HG03342 (cell line): Measurements from ENCODE around the gene CTSV.
"Not testable (repeated sequence)": the region's sequence is repeated elsewhere in the genome, so short reads cannot be mapped to it uniquely, and the experiment has no call there.

ENCODE experiments used
- ATAC-seq: cut with Tn5 transposase; IDR thresholded peaks from one replicate; pipeline ENCODE4 v1.9.1; 2021; ENCODE audit warnings: mild to moderate bottlenecking, moderate library complexity; ENCODE audit not compliant: unreplicated experiment

CTSV gene

DNA sequence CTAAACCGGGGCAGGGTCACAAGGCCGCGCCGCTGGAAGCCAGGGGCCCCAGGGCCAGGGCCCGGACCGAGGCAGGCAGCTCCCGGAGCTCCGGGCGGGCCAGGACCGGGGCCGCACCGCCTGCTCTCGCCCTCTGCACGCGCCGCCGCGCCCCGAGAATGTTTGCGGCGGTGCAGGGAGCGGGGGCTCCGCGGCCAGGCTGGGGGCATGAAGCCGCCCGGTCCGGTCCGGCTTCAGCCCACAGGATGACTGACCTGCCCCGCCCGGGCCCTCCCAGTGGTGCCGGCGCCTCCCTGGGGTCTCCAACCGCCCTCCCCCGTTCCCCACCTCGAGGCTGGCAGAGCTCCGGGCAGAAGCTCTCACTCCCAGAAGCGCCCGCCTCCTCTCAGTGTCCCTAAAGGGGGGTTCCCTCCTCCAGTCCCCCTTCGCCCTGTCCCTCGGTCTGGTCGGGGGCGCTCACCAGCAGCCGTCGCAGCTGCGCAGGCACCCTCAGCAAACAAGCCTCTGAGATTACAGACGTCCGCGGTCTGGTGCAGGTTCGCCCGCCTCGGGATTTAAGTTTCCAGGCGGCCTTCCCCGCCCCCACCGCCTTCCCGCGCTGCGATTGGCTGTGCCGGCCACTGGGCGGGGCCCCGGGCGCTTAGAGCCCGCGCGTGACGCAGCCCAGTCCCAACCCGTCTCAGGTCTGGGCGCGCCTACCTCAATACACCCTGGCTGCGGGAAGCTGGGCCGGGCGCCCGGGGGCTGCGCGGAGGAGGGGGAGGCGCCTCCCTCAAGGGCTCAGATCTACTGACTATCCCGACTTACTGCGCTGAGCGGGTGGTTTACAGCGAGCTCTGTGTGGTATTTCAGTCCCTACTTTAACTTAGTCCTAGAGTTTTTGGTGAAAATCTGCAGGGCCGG, at the start of gene CTSV:
Gene CTSV, minus strand, starts transcription at position 532 of the 903 bp plus-strand sequence. CDS start 1,099 bp downstream, outside the sequence.
- ATAC-seq, result peak; percentile 94

DNA sequence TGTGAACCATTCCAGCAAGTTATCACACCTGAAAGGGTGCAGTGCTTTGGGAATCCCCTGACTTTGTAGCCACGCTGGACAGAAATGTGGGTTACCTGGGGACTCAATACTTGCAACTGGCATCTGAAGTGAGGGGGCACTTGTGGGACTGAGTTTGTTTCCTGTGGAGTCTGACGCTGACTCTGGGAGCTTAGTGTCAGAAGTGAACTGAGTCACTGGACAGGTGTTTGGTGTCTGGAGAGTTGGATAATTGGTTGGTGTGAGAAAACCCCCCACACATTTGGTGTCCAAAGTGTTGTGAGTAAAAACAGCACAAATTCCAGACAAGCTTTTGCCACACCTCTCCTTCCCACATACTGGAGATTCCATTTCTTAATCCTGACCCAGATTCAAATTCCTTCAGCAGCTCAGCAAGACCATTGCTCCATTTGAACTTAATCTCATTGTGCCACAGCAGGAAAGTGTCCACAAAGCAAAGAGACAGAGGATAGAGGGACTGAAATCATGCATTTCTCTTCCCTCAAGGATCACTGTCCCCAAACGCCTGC, 48.8 kb upstream of the CTSV start:
- ATAC-seq, result not testable (repeated sequence)

DNA sequence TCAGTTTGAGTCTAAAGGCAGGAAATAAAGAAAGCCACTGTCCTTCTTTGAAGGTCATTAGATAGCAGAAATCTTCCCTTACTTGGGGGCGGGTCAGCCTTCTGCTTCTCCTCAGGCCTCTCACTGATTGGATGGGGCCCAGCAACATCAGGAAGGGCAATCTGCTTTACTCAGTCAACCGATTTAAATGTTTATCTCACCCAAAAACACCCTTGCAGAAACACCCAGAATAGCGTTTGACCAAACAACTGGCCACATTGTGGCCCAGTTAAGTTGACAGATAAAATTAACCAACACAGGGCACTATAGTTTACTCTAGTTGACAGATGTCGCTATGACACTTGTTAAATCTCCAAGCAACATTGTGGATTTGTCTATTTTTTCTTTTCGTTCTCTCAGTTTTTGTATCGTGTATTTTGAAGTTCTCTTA, 45.6 kb upstream of the CTSV start:
- not testable (repeated sequence) for ATAC-seq

DNA sequence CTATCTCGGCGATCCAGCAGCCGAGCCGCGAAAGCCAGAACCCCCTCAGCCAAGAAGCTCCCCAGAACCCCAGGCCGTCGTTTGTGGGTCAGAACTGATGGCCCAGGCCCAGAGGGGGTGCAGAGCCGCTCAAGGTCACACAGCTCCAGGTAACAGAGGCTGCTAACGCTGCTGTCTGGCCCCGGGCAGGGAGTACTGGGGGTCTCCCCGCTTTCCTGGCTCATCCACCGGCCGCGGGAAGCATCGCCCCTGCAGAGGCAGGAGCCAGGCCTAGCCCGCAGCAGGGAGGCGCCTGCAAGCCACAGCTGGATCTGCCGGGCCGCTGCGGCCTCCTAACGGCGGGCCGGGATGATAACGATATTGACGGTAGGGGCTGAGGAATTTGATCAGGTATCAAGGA, 39.4 kb upstream of the CTSV start:
- ATAC-seq, result no peak

DNA sequence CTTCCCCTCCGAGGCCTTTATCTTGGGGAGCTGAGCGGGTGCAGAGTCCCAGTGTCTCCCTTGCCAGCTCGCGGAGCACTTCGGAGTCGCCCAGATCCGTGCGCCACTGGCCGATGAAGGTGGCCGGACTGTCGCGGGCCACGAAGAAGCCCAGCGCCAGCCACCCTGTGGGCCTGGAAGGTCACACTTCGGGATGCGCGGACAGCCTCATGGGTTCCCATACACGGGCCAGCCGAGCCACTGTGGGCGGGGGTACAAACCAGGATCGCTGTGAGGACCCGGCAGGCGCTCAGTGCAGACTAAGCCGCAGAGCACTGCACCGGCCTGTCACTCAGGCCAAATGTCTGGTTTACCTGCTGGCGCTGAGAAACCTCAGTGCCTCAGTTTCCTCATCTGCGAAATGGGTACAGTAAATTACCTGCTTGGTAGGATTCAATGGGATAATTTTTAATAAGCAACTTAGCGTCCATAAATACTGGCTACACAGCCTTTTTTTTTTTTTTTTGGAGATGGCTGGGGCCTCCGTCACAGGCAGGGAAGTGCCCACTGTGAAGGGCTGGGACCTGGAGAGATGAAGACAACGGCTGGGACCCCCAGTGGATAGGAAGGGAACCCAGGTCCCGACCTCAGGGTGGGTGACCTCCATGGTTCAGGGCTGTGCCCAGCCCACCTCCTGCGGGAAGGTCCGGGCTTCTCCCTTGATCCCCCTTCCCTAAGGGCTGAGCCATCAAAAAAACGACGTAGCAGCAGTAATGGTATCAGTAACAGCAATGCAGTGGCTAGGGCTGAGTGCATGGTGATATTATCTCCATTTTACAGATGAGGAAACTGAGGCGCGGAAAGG, 38.7 kb upstream of the CTSV start:
- ATAC-seq, result no peak

DNA sequence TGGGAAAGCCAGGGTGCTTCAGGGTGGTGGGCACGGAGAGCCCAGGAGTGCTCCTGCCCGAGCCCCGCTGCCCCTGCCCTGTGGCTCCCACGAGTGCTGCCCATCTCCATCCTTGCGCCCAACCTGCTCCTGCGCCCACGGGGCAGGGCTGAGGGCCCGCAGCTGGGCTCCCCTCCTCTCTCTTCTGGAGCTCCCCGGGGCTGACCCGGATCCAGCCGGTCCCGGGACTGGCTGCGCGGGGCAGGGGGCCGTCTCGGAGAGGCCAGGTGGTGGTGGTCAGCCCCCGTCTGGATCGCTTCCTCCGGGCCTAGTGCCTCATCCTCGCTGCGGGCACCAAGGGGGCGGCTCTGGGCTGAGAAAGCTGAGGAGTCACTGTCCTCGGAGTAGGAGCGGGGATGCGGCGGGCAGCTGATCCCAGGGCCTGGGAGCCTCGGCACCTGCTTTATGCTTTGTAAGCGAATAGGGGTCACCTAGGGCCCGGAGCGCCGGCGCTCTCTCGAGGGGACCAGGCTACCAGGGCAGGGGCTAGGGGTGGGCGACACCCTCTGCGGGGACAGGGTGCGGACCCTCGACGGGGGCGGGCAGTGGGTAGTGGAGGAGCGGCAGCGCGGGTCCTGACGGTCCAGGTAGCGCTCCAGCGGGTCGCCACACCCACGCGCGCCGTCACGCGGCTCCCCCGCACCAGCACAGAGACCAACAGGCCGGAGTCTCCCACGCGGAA, 37.9 kb upstream of the CTSV start:
- not testable (repeated sequence) for ATAC-seq

DNA sequence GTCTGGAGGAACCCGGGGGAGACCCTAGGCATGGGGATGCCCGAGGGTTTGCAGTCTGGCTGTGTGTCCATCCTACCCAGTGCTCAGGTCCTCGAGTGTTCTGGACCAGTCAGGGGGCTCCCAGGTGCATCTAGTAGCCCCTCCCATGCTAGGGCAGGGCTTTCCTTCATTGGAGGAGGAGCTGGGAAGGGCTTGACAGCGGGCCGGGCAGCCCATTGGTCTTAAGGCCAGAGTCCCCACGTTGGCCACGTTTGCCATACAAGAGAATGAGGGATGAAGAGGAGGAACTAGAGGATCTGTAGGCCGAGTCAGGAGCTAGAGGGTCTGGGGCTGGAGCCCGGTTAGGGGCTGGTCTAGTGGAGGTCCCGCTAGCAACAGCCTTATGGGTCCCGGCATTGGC, 37.3 kb upstream of the CTSV start:
- no peak for ATAC-seq

DNA sequence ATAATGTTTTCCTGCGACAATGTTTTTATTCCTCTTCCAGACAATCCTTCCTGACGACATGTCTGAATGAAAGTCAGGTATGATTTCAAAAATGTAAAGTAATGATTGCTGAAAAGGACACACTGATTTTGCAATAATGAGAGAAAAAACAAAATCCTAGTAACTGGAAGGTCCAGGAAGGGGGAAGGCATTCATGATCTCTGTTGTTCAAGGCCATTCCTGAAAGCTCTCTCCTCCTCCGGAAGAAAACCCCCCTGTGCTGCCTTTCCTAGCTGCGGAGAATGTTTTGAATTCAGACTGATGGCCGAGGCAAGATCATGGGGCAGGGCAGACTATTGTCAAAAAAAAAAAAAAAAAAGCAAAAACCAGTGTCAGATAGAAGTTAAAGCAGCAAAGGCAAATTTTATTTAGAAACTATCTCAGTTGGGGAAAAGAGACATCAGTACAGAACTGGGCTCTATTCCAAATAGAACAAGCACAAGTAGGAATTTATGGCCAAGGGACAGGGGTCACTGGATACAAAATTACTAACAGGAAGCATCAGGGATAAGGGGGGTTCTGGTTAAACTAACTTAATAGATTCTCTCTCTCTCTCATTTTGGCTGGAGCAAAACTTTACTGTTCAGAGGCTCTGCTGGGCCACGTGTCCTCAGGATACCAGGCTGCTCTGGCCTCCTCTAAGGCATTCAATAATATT, 36.5 kb upstream of the CTSV start:
- ATAC-seq, result no peak

DNA sequence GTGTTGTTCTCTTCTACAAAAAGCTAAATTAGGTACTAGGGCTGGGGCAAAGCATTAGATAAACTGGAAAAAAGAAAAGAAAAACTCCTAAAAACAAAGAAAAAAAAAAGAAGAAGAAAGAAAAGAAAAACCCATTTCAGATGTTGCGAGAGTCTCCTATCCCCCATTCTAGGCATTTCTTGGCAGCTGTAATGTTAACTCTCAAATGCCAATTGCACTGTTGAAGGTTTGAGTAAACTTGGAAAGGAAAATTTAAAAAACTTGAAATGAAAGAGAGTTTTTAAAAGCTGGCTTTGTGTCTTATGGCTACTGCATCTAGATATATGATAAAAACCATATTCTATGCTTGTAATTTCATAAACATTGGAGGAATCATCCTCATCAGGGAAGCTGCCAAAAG, 34.6 kb upstream of the CTSV start:
- ATAC-seq, result no peak

DNA sequence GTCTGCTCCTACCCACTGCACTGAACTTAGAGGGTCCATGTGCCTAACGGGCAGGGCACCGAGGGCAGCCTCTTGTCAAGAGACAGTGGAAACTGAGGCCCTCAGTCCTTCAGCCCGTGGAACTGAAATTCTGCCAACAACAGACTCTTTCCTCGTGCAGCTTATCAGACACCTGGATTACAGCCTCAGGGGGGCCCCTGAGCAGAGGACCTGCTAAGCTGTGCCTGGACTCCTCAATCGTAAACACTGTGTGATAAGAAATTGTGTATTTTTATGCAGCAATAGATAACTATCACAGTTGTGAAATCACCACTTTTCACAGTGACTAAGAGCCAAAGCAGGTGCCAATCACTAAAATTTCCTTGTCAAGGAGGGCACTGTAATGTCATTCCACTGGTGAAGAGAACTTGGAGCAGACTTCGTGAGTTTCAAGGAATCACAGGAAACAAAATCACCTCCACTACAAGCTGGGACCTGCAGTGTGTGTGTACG, 33.4 kb upstream of the CTSV start:
- no peak for ATAC-seq

DNA sequence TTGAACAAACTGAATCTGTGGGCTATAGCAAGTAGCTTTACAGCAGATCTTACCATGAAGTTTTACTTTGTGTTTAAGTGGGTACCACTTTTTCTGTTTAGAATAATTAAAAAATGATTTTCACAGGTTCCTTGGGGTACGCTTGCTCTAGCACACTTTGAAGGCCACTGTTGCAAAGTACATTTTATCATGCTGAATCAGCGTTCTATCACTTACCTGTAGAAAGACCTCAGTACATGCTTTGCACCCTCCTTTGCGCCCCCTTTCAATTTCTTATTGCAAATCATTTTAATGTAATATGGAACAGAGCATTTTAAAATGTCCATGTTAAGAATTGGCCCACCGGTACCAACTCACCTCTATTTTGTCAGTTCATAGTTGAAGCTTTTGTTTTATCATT, 31.4 kb upstream of the CTSV start:
- not testable (repeated sequence) for ATAC-seq

DNA sequence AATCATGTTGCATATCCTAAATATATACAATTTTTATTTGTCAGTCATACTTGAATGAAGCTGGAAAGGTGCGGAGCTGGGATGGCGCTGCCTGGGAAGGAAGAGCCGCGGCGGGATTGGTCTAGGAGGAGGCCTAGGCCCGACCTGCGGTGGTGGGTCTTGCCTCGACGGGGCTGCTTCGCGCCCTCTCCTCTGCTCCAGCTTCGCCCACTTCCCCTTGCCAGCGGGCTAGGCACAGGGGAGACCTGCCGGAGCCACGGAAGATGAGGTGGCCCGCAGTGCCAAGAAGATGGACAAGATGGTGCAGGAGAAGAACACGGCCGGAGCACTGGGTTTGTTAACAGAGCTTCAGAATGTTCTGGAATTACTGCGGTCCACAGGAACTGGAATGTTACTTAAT, 28.5 kb upstream of the CTSV start:
- ATAC-seq, result no peak

DNA sequence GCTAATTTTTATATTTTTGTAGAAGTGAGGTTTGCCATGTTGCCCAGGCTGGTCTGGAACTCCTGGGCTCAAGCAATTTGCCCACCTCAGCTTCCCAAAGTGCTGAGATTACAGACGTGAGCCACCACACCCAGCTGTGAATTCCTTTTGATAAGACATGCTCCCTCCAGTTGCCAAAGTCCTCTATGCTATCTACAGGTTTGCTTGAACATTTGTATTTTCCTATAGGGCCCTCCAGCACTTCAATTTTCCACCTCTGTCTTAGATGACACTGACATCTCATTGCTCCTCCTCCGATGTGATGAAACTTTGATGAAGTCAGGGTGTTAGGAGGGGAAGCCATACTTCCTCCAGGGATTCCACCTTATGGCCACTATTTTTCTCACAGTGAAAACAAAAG, 25.2 kb upstream of the CTSV start:
- ATAC-seq, result no peak

DNA sequence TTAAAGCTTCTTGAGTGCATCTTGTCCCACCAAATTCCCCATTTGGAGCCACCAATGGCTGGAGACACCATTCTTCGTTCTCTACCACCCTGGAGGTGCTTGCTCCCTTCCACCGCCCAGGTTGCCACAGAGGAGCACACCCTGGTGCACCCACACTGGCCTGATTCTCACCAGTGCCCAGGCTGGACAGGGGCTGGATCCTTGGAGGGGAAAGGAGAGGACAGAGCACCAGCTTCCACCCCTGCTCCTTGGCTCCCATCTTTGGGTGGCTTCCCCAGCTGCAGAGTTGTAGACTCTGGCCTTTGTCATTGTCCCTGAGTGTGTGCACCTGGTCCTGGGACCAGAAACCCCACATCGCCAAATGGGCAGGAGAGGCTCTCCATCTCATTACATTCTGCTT, 21.9 kb upstream of the CTSV start:
- ATAC-seq, result no peak

DNA sequence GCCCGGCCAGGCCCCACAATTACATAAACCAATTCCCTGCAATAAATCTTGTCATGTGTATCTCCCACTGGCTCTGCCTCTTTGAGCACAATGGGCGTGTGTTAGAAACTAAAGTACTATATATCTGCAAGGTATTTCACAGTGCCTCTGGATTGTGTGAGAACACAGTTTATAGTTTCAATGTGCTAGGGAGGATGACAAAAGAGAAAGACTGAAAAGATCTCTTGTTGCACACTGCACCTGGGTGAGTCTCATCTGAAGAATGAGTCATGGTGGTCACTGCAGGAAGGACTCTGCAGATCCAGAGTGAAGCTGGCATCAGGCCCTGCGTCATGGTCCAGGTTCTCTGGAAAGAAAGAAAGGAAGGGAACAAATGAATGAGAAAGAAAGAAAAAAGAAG, 20.7 kb upstream of the CTSV start:
- no peak for ATAC-seq

DNA sequence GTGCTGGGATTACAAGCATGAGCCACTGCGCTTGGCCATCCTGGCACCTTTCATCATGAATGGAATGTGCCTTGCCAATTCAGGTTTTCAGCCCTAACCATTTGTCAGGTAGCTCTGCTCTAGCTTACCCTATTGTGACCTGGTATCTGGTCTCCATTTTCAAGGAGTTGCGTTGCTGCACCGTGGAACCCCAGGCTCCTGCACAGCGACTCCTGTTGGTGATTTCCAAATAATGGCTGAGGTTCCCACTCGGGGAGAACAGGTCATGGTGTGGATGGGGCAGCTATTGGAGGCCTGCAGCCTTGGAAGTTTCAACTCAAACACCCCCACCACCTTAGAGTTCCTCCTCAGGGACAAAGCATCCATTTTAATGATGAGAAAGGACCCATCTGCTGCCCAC, 18.7 kb upstream of the CTSV start:
- no peak for ATAC-seq

DNA sequence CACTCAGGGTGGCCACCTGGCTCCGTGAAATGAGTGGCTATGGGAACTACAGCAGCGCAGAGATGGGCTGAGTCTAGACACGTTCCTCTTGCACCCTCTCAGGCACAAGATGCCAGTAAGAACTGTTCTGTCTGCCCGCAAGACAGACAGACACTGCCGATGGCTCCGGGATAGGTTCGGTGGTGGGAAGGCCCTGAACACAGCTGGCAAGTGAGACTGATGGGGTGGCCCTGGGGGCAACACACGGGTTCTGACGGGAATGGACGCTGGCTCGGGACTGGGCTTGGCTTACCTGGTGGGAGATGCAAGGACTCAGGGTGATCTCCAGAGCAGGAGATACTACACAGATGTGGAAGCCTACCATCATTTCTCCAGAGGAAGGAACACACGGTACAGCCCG, 16.9 kb upstream of the CTSV start:
- not testable (repeated sequence) for ATAC-seq

DNA sequence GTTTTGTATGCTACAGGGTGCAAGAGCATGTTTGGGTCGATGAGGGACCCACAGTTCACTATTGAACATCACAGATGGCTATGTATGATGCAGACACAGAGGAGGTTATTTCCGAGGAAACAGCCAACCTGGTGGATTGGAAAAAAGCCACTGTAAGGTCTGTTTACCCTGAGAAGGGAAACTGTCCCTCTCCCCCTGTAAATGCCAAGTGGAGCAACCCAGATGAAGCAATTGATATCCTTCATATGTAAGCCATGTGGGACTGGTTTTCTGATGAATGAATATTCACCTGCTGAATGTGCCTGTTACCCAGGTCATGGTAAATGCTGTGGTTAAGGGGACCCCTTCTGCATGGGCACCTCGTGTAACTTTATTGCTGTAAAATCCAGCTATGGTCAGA, 14.8 kb upstream of the CTSV start:
- ATAC-seq, result no peak

DNA sequence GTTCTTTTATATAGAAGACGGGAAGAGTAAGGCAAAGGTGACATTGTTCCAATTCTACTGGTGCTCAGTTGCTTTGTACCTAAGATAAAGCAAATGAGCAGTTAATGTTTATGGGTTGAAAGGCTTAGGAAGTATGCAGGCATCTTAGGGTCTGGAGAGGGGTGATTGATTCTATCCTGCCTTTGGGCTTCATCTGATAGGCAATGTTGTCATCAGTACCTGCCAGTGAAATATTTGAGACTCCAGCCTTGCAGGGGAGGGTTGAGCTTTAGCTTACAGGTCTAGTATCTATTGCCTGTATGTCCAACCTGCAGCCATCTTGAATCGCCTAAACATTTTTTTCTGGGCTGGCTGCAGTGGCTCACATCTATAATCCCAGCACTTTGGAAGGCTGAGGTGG, 13.8 kb upstream of the CTSV start:
- ATAC-seq, result no peak

DNA sequence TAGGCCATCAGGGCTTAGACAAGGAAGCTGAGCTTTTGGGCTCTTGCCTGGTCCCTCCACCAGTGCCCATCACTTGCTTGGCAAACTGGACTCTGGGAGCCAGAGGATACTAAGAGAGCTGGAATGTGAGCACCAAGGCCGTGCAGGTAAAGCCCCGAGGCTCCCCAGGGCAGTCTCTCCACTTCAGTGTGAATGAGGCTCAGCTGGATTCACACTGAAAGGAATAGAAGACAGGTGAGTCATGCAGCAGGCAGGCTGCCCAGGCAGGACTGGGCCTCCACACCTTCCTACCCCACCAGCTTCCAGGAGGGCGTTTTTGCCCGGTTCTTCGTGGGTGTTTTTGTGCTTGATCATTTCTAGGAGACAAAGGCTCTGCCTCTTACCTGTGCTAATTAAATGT, 7.3 kb upstream of the CTSV start:
- no peak for ATAC-seq
